COLO668 (cell line): ENCODE results near the gene SLC29A4.
"Not testable (repeated sequence)": the region's sequence is repeated elsewhere in the genome, so short reads cannot be mapped to it uniquely, and the experiment has no call there.

Experiments
- DNase-seq: peaks from one replicate; lab custom pipeline; 2025; ENCODE audit not compliant: unreplicated experiment; lab: John Stamatoyannopoulos, UW

SLC29A4 gene

GRCh38 chr7:5273831-5274405 lies 8.8 kb upstream of the SLC29A4 start:
- DNase-seq: peak; percentile 93

GRCh38 chr7:5274441-5274840 lies 8.3 kb upstream of the SLC29A4 start:
- no peak for DNase-seq

- peak; percentile 31 for DNase-seq
These were observed 7.7 kb upstream of the SLC29A4 start for GRCh38 chr7:5274985-5275431.

- peak; percentile 63 for DNase-seq
These were observed 7.2 kb upstream of the SLC29A4 start for GRCh38 chr7:5275510-5275909.

- not testable (repeated sequence) for DNase-seq
These were observed 6.6 kb upstream of the SLC29A4 start for GRCh38 chr7:5276123-5276522.

DNA sequence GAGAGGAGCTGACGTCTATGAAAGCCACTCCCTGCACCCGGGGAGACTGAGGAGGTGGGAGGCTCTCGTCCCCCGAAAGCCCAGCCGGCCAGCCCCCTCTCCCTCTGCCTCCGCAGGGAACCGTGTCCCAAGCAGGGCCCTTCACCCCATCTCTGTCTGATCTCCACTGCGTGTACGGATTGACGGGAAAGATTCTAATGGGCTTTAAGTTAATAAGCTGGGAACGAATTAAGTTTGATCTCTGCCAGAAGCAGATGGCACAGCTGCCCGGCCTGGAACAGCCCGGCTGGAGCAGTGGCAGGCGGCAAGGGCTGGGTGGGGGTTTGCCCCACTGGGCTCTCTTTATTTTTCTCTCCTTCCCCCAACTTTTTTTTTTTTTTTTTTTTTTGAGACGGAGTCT lies 6.1 kb upstream of the SLC29A4 start:
- DNase-seq: no peak

- no peak for DNase-seq
These were observed 4.0 kb upstream of the SLC29A4 start for GRCh38 chr7:5278766-5279165.

GRCh38 chr7:5279734-5280133 lies 3.0 kb upstream of the SLC29A4 start:
- no peak for DNase-seq

- not testable (repeated sequence) for DNase-seq
These were observed 894 bp upstream of the SLC29A4 start for GRCh38 chr7:5281598-5282500.

DNA sequence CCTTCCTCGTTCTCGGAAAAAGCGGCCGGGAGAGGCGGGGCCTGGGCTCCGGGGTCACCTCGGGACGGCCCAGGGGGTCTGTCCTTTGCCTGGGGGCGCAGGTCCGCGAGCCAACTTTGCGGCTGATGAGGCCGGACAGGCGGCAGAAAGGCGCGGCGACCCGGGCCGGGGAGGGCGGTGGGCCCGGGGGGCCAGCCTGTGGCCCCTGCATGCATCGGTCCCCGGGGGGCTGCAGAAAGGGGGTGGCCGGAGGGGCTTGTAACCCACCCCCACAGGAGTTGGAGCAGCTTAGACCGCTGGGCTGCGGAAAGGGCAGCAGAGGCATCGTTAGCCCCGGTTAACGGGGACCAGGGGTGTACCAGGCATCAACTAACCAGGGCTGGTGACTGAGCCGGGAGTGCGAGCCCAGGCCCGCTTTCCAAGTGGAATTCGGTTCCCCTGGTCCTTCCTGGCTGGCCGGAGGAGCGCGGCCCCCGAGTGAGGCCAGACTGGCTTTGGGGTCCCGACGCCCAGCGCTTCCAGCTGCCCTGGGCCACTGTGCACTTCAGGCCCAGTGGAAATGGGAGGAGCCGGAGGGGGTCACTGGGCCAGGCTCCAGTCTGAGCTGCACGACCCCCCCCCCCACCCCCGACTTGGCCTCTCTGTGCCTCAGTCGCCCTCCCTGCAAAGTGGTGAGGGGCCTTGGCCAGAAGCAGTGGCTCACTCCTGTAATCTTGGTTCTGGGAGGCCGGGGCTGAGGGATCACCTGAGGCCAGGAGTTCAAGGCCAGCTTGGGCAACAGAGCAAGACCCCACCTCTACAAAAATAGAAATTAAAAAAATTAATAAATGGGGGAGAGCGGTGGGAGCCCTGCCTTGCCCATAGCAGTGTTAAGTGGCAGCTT lies 919 bp downstream of the SLC29A4 start:
- DNase-seq: peak; percentile 58

- peak; percentile 98 for DNase-seq
These were observed 1.9 kb downstream of the SLC29A4 start for GRCh38 chr7:5284304-5285281.

DNA sequence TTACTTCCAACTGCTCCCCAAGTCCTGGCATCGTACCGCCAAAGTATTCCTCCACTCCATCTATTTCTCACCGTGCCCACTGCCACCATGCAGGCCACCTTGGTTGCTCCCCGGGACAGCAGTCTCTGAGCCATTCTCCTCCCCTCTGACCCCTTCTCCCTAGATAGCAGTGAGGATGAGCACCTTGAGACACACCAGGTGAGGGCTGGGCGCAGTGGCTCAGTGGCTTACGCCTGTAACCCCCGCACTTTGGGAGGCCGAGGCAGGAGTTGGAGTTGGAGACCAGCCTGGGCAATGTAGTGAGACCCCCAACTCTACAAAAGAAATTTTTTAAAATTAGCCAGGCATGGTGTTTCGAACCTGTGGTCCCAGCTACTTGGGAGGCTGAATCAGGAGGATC lies 4.2 kb downstream of the SLC29A4 start:
- no peak for DNase-seq

DNA sequence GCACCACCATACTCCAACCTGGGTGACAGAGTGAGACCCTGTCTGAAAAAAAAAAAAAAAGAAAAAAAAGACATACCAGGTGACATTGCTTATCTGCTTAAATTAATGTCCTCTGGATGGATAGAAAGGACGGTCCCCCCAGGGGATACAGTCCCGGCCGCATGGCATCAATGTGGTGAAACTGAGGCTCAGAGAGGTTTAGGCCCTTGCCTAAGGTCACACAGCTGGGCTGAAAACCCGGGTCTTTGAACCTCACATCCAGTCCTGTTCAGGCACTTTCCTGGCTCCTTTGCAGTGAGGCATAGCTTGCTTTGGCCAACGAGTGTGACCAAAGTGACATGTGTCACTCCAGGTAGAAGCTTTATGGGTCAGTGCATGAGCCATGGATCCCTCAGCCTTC lies 4.6 kb downstream of the SLC29A4 start:
- DNase-seq: not testable (repeated sequence)

- DNase-seq: no peak
These were observed 5.1 kb downstream of the SLC29A4 start for GRCh38 chr7:5287802-5288201.

DNA sequence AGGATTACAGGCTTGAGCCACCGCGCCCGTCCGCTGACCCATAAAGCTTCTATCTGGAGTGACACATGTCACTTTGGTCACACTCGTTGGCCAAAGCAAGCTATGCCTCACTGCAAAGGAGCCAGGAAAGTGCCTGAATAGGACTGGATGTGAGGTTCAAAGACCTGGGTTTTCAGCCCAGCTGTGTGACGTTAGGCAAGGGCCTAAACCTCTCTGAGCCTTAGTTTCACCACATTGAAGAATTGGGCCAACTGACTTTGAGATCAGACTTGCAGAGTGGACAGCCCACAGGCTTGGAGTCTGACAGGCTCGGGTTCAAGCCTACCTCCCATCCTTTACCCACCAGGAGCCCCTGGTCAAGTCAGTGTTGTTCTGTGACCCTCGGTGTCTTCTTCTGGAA lies 5.8 kb downstream of the SLC29A4 start:
- DNase-seq: not testable (repeated sequence)

DNA sequence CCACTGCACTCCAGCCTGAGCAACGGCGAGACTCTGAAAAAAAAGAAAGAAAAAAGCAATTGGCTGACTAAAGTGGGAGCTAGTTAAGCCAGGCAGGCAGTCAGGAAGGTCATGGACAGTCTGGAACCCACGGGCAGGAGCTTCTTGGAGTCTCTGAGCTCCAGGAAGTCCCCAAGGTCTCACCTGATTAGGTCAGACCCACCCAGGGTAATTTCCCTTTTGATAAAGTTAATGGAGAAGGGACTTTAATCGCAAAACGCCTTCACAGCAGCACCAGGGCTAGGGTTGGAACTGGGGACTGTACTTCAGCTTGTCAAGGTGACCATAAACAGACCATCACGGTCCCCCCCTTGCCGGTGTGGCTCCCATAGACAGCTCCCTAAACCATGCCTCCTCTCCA lies 6.6 kb downstream of the SLC29A4 start:
- DNase-seq: no peak

DNA sequence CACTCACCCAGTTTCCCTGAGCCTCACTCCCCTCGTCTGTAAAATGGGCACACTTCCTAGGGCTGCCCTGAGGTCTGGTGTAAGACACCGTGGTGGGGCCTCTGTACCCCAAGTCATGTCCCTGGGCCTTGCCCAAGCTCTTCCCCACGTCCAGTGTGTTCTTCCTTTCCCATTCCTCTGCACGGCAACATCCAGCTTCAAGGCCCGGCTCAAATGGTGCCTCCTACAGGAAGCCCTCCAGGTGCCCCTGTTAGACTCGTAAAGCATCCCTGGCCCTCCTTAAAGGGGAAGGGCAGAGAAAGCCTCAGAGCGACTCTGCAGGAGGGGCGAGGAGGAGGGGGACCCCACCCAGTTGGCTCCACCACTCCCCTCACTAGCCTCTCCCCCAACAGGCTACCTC lies 8.6 kb downstream of the SLC29A4 start:
- DNase-seq: no peak

DNA sequence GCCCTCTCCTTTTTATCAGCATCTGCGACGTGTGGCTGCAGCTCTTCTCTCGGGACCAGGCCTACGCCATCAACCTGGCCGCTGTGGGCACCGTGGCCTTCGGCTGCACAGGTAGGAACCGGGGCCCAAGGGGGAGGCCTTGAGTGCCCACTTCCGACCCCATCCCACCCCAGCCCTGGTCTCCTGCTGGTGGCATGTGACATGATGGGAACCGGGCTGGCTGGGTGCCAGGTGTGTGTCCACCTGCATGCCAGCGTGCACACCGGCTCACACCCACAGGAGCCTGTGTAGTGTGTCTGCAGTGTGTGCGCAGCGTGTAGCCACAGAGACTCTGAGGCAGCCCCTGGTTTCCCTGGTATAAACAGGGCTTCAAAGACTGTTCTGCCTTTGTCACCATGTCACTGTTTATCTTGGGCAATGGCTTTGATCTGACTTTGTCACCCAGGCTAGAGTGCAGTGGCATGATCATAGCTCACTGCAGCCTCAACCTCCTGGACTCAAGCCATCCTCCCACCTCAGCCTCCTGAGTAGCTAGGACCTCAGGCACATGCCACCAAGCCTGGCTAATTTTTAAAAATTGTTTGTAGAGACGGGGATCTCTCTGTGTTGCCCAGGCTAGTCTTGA lies 9.1 kb downstream of the SLC29A4 start:
- DNase-seq: peak; percentile 20

- no peak for DNase-seq
These were observed 11.6 kb downstream of the SLC29A4 start for GRCh38 chr7:5294169-5294987.
